ENCODE measurements around the gene SDHAF1.

DNA sequence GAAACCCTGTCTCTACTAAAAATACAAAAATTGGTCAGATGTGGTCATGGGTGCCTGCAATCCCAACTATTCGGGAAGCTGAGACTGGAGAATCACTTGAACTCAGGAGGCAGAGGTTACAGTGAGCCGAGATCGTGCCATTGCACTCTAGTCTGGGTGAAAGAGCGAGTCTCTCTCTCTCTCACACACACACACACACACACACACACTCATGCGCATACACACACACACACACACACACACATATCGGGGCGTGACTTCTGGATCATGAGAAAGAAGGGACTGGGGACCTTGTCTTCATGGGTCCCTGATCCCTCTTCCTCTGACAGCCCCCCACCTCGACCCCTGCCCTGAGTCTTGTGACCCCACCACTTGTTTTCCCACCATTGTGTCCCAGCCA lies 11.8 kb upstream of the SDHAF1 start:
- TF ChIP-seq, protein P1, sequence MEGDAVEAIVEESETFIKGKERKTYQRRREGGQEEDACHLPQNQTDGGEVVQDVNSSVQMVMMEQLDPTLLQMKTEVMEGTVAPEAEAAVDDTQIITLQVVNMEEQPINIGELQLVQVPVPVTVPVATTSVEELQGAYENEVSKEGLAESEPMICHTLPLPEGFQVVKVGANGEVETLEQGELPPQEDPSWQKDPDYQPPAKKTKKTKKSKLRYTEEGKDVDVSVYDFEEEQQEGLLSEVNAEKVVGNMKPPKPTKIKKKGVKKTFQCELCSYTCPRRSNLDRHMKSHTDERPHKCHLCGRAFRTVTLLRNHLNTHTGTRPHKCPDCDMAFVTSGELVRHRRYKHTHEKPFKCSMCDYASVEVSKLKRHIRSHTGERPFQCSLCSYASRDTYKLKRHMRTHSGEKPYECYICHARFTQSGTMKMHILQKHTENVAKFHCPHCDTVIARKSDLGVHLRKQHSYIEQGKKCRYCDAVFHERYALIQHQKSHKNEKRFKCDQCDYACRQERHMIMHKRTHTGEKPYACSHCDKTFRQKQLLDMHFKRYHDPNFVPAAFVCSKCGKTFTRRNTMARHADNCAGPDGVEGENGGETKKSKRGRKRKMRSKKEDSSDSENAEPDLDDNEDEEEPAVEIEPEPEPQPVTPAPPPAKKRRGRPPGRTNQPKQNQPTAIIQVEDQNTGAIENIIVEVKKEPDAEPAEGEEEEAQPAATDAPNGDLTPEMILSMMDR (IDR thresholded peaks at IDR 0.05 in 8 of 11, conservative IDR thresholded peaks at IDR 0.05 in 3 of 11) = no peak
- TF ChIP-seq POLR2AphosphoS5 (IDR thresholded peaks at IDR 0.05) = no peak

All from spleen (tissue), 7 donors.